Hematopoietic multipotent progenitor cell (in vitro differentiated cells): ENCODE measurements around the gene ASH1L. TPM values are rescaled to one million over a fixed set of nuclear protein-coding genes. Genes with fewer than 3 reads are reported as not detected.
"Not testable (repeated sequence)": the region's sequence is repeated elsewhere in the genome, so short reads cannot be mapped to it uniquely, and the experiment has no call there.

ENCODE experiments used
- DNase-seq, 3 donors: peaks; one replicate each; pipeline ENCODE4 v3.0.0-alpha.2; 2011 to 2015; ENCODE audit warnings: low read depth in 2 of 3, low spot score in 2 of 3
- total RNA-seq: library from RNA; depleted of rRNA; stranded (reverse); fragments of >200 nt; gene quantifications from one replicate; pipeline ENCODE4 v1.2.3, GENCODE V29; 2012

ASH1L gene
- total RNA-seq, 1 donor, result 33.7 TPM

DNA sequence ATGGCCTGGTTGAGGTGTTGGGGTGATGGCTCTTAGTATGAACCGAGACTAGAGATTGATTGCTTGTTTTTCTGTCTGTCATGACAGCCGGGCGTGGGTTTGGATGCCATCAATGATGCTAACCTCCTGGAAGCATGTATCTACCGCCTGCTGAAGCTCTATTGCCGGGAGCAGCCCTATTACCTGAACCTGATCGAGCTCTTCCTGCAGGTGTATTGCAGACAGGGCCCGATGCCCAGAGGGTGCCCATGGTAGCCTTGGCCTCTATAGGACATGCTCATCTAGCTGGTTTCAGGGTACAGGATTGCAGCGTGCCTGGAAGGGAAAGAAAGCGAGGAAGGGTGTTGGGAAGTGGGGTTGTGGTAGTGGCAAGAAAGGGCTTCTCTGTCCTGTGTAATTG lies 244.5 kb downstream of the ASH1L start:
- DNase-seq, result no peak

DNA sequence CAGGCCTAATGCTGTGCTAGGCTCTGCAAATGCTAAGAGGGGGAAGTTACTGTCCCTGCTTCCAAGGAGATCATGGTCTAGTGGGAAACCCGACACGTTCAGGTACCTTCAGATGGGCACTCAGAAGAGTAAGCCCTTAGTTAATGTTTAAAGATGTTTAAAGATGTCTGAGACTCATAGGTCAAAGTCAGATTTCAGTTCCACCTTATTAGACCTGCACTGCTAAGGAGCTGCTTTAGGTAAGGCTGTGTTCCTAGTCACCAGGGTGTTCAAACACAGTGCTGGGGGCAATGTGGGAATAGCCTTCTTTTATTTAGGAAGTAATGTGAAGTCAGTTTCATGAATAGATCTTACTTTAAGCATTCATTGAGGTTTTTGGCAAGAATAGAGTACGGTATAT lies 245.7 kb downstream of the ASH1L start:
- no peak for DNase-seq

DNA sequence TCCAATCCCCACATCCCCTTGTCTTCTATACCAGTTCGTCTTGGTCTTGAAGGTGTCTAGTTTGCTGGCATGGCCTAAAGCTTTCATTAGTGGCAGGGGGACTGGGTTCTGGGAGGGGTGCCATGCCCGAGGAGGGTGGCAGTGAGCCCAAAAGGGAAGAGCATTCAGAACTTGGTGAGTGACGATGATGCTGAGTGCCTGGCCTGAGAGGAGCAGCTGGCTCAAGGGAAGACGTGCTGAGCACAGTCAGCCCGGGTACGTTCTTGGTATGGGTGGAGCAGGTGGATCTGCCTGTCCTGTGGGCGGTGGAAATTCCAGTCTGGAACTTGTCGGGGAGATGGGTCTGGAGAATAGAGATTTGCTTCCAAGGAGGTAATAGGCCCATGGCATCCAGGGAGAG lies 249.3 kb downstream of the ASH1L start:
- DNase-seq, result no peak

- DNase-seq, result peak in 2 of 3 donors; percentile 14 to 15
These were observed 253.1 kb downstream of the ASH1L start for GRCh38 chr1:155309423-155310021.

DNA sequence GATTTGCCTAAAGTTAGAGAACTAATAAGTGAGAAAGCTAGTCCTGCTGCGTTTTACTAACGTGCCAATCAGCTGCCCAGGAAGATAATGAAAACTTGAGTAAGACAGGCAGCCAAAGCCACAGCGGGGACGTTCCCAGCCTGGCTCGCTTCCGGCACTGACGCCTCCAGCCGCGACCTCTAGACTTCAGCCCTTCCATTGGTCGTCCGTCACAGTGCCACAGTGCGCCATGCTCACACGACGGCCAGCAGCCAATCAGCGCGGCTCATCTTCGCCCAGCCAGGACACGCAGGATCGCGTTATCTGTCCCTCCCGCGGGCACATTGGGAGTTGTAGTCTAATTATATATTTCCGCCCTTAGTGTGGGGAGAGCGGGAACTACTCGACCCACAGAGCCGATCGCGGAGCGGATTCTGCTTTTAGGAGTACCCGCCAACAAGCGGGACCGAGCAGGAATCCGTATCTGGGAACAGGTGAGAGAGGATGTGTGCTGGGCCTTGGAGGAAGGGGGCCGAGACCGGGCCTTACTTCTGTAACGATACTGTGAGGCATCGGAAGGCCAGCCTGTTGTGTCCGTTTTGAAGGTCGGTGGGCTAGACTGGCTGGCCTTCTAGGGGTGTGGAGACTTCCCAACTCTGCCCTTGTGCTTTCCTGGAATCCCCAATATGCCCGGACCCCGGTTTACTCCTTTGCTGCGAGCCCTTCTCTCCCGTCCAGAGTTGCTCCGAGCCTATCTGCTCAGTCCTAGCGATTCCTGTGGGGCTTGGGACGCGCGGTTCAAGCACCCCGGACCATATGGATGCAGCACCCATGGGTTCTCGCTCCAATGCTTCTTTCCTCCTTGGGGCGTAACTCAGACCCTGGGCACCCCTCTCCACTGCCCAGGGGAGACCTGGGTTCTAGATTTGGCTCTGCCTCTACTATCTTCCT lies 253.8 kb downstream of the ASH1L start, which contains the start of gene FDPS:
Gene FDPS (plus strand): TSS at position 374 of the 930 bp plus-strand sequence. CDS start 924 bp downstream, outside the sequence.
- DNase-seq, result peak; percentile 87 to 99 (median 99)

- DNase-seq, result peak in 2 of 3 donors; percentile 55 to 78
These were observed 255.3 kb downstream of the ASH1L start for GRCh38 chr1:155307247-155307740.

DNA sequence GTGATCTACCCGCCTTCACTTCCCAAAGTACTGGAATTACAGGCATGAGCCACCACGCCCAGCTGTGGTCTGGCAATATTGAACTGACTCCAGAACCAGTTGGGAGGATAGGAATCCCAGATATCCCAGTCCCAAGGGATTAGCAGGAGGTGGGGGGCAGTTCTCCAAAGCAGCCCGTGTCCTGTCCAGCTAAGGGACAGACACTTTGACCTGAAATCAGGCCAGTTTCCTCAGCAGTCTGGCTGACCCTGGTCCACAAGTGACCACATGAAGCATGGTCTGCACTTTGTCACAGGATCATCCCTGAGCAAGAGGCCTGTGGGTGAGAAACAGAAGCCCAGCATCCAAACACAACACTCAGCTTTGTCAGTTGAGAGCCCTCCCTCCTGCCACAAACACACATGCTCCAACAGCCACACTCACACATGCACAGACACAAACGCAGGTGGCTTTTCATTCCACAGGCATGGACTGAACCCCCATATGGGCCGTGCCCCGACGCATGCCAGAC lies 256.7 kb downstream of the ASH1L start:
- DNase-seq, result no peak

- DNase-seq, result no peak
These were observed 258.0 kb downstream of the ASH1L start for GRCh38 chr1:155304558-155305063.

DNA sequence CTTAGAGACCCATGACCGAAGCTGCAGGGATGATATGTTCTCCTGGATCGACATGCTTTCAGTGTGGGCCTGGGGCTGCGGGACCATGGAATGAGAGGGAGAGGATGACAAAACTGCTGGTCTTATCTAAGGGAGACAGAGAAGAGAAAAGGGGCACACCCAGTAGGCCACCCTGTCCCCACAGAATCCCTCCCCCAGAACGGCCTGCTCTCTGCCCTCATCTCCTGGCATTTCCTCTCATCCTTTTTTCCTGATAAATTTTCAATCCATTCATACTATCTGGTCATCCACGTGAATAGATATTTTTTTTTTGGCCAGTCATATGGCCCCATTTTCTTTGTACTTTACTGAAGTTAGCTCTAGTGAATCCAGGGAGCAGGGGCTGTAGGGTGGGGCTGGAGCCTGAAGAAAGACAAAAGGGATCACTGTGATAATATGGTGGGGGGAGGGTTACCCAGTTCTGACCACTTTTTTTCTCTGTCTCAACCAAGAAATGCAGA lies 261.2 kb downstream of the ASH1L start, which contains the start of gene PKLR:
Gene PKLR (minus strand): TSS at position 97 of the 500 bp plus-strand sequence. CDS start 43 bp downstream, at position 54.
- no peak for DNase-seq

DNA sequence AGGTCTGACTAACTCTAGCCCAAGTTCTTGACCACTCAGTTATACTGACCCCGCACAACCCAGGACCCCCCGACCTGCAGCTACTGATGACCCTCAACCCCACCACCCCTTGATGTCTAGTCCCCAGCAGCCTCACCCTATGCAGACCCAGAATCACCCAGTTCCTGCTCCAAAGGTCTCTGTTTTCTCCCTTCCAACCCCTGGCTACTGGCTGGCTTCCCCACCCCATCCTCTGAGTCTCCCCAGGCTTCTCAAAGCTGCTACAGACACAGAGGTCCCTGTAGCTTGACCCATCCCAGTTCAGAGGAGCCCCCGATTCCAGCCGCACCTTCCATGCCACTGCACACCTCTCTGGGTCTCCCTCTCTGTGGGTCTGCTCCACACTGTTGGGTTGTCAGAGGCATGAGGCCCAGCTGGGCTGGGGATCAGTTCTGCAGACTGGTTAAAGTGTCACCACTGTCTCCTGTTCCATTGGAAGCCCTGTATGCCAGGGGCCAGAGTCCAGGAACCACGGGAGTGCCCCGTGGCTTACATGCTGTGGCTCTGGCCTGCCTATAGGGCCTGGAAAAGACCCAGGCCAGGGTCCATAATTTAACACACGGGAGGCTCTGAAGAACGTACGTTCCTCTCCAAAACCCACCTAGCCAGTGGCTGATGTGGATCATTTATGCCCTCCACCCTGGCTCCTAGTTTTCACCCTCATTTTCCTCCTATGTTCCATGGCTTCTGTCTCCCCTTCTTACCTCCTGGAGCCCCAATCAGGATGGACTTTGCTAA lies 261.9 kb downstream of the ASH1L start:
- DNase-seq, result no peak

- no peak for DNase-seq
These were observed 262.6 kb downstream of the ASH1L start for GRCh38 chr1:155300024-155300423.

DNA sequence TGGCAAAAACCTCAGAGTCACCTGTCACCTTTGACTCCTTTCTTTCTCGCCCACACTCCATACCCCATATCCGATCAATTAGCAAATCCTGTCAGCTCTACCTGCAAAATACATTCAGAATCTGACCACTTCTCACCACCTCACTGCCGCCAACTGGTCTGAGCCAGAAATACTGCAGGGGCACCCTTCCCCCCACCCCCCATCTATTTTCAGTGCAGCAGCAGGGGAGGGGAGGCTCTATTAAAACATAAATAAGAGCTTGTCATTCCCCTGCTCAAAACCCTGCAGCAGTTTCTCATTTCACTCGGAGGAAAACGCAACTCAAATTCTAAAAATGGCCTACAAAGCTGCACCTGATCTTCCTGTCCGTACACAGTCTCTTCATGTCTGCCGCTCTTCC lies 265.2 kb downstream of the ASH1L start:
- DNase-seq, result no peak

DNA sequence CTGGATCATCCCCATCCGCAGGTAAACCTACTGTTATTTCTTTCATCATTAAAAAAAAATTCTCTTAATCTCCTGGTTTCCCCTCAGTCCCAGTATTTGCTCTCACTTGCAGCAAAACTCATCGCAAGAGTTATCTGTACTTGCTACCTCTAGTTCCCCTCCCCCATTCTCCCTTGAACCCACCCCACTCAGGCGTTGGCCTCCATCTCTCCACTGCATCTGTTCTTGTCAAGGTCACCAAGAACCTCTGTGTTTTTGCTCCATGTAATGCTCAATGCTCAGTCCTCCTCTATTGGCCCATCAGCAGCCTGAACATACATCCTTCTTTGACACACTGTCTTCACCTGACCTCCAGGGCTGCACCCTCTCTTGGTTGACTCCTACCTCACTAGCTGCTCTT lies 265.9 kb downstream of the ASH1L start:
- no peak for DNase-seq

GRCh38 chr1:155295942-155296267 lies 266.7 kb downstream of the ASH1L start:
- DNase-seq, result no peak

- DNase-seq, result peak in 1 of 3 donors; percentile 1
These were observed 267.2 kb downstream of the ASH1L start for GRCh38 chr1:155295183-155295941.

DNA sequence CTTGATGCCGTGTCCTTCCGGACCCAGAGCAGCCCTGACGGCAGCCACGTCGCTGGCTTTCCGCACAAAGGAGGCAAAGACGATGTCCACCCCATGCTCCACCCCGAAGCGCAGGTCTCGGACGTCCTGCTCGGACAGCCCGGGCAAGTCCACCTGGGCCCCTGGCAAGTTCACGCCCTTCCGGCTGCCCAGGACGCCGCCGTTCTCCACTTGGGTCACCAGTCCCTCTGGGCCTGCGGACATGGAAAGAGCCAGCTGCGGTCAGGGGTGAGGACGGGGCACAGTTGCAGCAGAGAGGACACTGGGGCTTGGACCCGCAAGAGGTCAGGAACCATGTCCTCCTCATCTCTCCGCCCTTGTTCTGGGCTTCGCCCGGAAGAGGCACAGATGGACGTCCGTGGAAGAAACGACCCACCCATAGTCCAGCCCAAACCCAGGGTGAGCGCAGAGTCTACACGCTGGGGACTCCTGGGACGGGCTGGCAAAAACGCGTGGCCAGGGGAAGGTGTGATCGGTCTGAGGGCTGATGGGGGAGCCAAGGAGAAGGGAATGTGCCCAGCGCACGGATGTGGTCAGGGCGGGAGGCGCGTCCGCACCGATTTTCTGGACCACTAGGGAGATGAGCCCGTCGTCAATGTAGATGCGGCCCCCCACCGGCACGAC lies 268.0 kb downstream of the ASH1L start:
- no peak for DNase-seq

- no peak for DNase-seq
These were observed 269.4 kb downstream of the ASH1L start for GRCh38 chr1:155293086-155293749.

- DNase-seq, result not testable (repeated sequence)
These were observed 271.6 kb downstream of the ASH1L start for GRCh38 chr1:155291006-155291405.
